Liver (tissue), 9 donors: ENCODE results near the gene SMIM7. TPM values are rescaled to one million over a fixed set of nuclear protein-coding genes. Genes with fewer than 3 reads are reported as not detected.

Experiments
- DNase-seq: peaks from one replicate; pipeline ENCODE4 v3.0.0-alpha.2; 2017; ENCODE audit warnings: low spot score
- H3K27ac ChIP-seq, 2 donors: one replicate each; pipeline ENCODE4 v1.7.0; 2013; ENCODE audit warnings: inconsistent platforms in 2 of 2, low read length in 2 of 2, control low read depth in 1 of 2, low read depth in 1 of 2, mild to moderate bottlenecking in 1 of 2
- H3K27me3 ChIP-seq, 4 donors: one replicate each; pipeline versions ENCODE4 v1.6.1 to v1.7.0; 2013; ENCODE audit warnings: low read length in 3 of 4, inconsistent platforms in 1 of 4, mild to moderate bottlenecking in 1 of 4, moderate library complexity in 1 of 4; ENCODE audit not compliant: control insufficient read depth in 4 of 4, insufficient read depth in 4 of 4
- H3K36me3 ChIP-seq, 4 donors: one replicate each; pipeline versions ENCODE4 v1.6.1 to v1.7.0; 2013; ENCODE audit warnings: low read length in 3 of 4, mild to moderate bottlenecking in 3 of 4, low read depth in 1 of 4, moderate library complexity in 1 of 4; ENCODE audit not compliant: control insufficient read depth in 4 of 4, insufficient read depth in 3 of 4
- H3K4me1 ChIP-seq, 4 donors: one replicate each; pipeline versions ENCODE4 v1.6.1 to v1.7.0; 2013; ENCODE audit warnings: low read length in 3 of 4, mild to moderate bottlenecking in 3 of 4, moderate library complexity in 1 of 4; ENCODE audit not compliant: control insufficient read depth in 4 of 4, insufficient read depth in 4 of 4
- H3K4me3 ChIP-seq, 3 donors: one replicate each; pipeline versions ENCODE4 v1.6.1 to v1.7.0; 2013; ENCODE audit warnings: low read length in 3 of 3, control low read depth in 1 of 3, low read depth in 1 of 3, mild to moderate bottlenecking in 1 of 3
- H3K9ac ChIP-seq, 2 donors: one replicate each; pipeline ENCODE4 v1.7.0; 2013; ENCODE audit warnings: low read length in 2 of 2, mild to moderate bottlenecking in 2 of 2, moderate library complexity in 2 of 2, control low read depth in 1 of 2, low read depth in 1 of 2
- H3K9me3 ChIP-seq, 4 donors: one replicate each; pipeline versions ENCODE4 v1.6.1 to v1.7.0; 2013; ENCODE audit warnings: low read length in 3 of 4; ENCODE audit not compliant: control insufficient read depth in 4 of 4
- EGR1 ChIP-seq, 2 donors: IDR thresholded peaks; 2 replicates each; pipeline ENCODE4 v1.6.1; 2016 to 2018; ENCODE audit warnings: antibody characterized with exemption in 2 of 2, low read depth in 2 of 2
- FOXA1 ChIP-seq: IDR thresholded peaks from 2 replicates; pipeline ENCODE4 v1.6.1; 2016; ENCODE audit warnings: antibody characterized with exemption
- FOXA2 ChIP-seq: IDR thresholded peaks from 2 replicates; pipeline ENCODE4 v1.6.1; 2016; ENCODE audit warnings: antibody characterized with exemption
- GABPA ChIP-seq, 2 donors: IDR thresholded peaks in 1 of 2; conservative IDR thresholded peaks in 1 of 2; 2 replicates each; pipeline ENCODE4 v1.6.1; 2016; ENCODE audit warnings: antibody characterized with exemption in 2 of 2, mild to moderate bottlenecking in 1 of 2, moderate library complexity in 1 of 2
- HNF4A ChIP-seq, 2 donors: conservative IDR thresholded peaks; 2 replicates each; pipeline ENCODE4 v1.6.1; 2016; ENCODE audit warnings: antibody characterized with exemption in 2 of 2, mild to moderate bottlenecking in 2 of 2
- HNF4G ChIP-seq: IDR thresholded peaks from 2 replicates; pipeline ENCODE4 v1.6.1; 2016; ENCODE audit warnings: antibody characterized with exemption
- JUND ChIP-seq, 2 donors: IDR thresholded peaks; 2 replicates each; pipeline ENCODE4 v1.6.1; 2016; ENCODE audit warnings: antibody characterized with exemption in 2 of 2
- NR2F2 ChIP-seq: IDR thresholded peaks from 2 replicates; pipeline ENCODE4 v1.6.1; 2016; ENCODE audit warnings: antibody characterized with exemption
- RAD21 ChIP-seq, 2 donors: IDR thresholded peaks; 2 replicates each; pipeline ENCODE4 v1.6.1; 2016; ENCODE audit warnings: antibody characterized with exemption in 2 of 2, mild to moderate bottlenecking in 2 of 2
- RXRA ChIP-seq, 2 donors: IDR thresholded peaks; 2 replicates each; pipeline ENCODE4 v1.6.1; 2017 to 2018; ENCODE audit warnings: antibody characterized with exemption in 2 of 2, mild to moderate bottlenecking in 1 of 2
- SP1 ChIP-seq: IDR thresholded peaks from 2 replicates; pipeline ENCODE4 v1.6.1; 2018; ENCODE audit warnings: antibody characterized with exemption, mild to moderate bottlenecking
- TAF1 ChIP-seq: conservative IDR thresholded peaks from 2 replicates; pipeline ENCODE4 v1.6.1; 2016; ENCODE audit warnings: antibody characterized with exemption, mild to moderate bottlenecking
- YY1 ChIP-seq: IDR thresholded peaks from 2 replicates; pipeline ENCODE4 v1.6.1; 2016; ENCODE audit warnings: antibody characterized with exemption, mild to moderate bottlenecking
- WGBS: extraction: QIAGEN DNeasy Blood & Tissue Kit; methylation state at CpG from one replicate; pipeline ENCODE4 v1.1.7; 2013; 5-methylcytosine and 5-hydroxymethylcytosine counted together
- polyA plus RNA-seq, 2 donors: library from polyadenylated mRNA; stranded (reverse) in 1 of 2; unstranded in 1 of 2; fragments of 200-250 nt in 1 of 2; fragments of >200 nt in 1 of 2; fragmentation: Nextera tagmentation in 1 of 2; extraction: Ambion mirVana in 1 of 2; gene quantifications; one replicate each; pipeline versions ENCODE4 v1.2.1 to v1.2.3, GENCODE V29; 2013 to 2015
- total RNA-seq, 2 donors: library from RNA; depleted of rRNA; stranded (reverse); fragments of >200 nt; gene quantifications; one replicate each; pipeline ENCODE4 v1.2.3, GENCODE V29; 2014
- TF ChIP-seq, protein P1 (sequence below): IDR thresholded peaks from 2 replicates; pipeline ENCODE4 v1.6.1; 2016; ENCODE audit warnings: antibody characterized with exemption
- TF ChIP-seq, protein P2 (sequence below): IDR thresholded peaks from 2 replicates; pipeline ENCODE4 v1.6.1; 2016; ENCODE audit warnings: antibody characterized with exemption, mild to moderate bottlenecking
- TF ChIP-seq, protein P3 (sequence below): IDR thresholded peaks from 2 replicates; pipeline ENCODE4 v1.6.1; 2016; ENCODE audit warnings: antibody characterized with exemption
- TF ChIP-seq, protein P4 (sequence below): IDR thresholded peaks from 2 replicates; pipeline ENCODE4 v1.6.1; 2016; ENCODE audit warnings: antibody characterized with exemption
- TF ChIP-seq, protein P5 (sequence below): fragments of 150-350 bp; IDR thresholded peaks from 2 replicates; pipeline ENCODE4 v1.5.1; 2017; ENCODE audit warnings: improper control_type of control experiment, low read depth, low read length; ENCODE audit not compliant: missing input control
- donor health status: healthy.
- donor health status: healthy.
- donor health status: healthy.
- donor health status: healthy.
- donor health status: healthy.

Gene SMIM7
- total RNA-seq = 10 to 100 TPM; 35.2 to 50.1 TPM
- 10 to 100 TPM; 43.6 to 81.8 TPM for polyA plus RNA-seq

DNA sequence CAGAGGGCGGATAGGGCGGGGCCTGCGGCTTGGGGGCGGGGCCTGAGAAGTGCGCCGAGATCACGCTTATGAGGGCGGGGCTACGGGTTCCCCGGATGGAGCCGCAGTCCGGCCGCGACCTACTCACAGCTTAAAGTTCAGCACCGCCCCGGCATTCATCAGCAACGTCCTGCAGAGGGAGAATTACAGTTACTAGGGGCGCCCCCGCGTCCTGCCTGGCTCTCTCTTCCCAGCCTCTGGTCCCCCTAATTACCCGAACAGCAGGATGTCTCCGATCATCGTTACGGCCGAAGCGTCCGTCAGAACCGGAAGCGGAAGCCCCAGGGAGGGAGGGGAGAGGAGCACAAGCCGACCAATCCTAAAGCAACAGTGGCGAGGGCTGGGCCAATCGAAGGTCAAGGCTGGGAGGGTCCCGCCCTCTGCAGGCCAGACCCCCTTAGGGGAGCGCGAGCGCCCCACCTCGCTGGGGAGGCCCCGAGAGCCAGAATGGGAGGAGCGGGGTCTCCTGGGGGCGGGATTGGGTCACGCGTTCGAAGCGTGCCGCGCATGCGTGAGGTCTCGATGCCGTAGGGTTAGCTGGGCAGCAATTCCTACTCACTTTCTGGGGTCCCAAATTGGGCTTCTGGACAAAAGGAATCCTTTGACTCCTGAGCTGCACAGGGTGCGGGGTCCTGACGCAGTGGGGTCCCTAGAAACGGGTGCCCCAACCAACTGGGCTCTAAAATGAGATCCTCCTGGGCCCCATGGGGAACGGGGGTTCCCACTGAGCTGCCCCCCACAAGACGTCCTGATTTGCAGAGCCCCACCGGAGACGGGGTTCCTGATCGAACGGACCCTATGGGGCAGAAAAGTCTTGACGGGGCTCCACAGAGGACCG is at the start of gene SMIM7:
Gene SMIM7, minus strand, starts transcription at position 313 of the 877 bp plus-strand sequence. Its CDS starts 34 bp downstream, at position 279.
- peak within 1 kb of the TSS; percentile 84 to 98 for H3K27ac ChIP-seq
- WGBS = 1% methylated on average over 60 of the region's 60 CpGs

More for the DNA sequence above, at the start of gene SMIM7:
- no peaks in the 10 kb centered on the region for H3K9me3 ChIP-seq
- H3K27me3 ChIP-seq = no peaks in the 10 kb centered on the region
- peak within 1 kb of the TSS; percentile 75 to 97 for H3K9ac ChIP-seq
- peak; percentile 99 for TF ChIP-seq GABPA (IDR thresholded peaks at IDR 0.05 in 1 of 2, conservative IDR thresholded peaks at IDR 0.05 in 1 of 2)
- TF ChIP-seq EGR1 (IDR thresholded peaks at IDR 0.05; ENCODE audit: low read depth in 2 of 2) = peak; percentile 17 to 55
- TF ChIP-seq HNF4G = no peak
- TF ChIP-seq, protein P1, sequence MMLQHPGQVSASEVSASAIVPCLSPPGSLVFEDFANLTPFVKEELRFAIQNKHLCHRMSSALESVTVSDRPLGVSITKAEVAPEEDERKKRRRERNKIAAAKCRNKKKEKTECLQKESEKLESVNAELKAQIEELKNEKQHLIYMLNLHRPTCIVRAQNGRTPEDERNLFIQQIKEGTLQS = no peak
- peak; percentile 87 for TF ChIP-seq NR2F2
- peak; percentile 64 for TF ChIP-seq YY1
- TF ChIP-seq, protein P2, sequence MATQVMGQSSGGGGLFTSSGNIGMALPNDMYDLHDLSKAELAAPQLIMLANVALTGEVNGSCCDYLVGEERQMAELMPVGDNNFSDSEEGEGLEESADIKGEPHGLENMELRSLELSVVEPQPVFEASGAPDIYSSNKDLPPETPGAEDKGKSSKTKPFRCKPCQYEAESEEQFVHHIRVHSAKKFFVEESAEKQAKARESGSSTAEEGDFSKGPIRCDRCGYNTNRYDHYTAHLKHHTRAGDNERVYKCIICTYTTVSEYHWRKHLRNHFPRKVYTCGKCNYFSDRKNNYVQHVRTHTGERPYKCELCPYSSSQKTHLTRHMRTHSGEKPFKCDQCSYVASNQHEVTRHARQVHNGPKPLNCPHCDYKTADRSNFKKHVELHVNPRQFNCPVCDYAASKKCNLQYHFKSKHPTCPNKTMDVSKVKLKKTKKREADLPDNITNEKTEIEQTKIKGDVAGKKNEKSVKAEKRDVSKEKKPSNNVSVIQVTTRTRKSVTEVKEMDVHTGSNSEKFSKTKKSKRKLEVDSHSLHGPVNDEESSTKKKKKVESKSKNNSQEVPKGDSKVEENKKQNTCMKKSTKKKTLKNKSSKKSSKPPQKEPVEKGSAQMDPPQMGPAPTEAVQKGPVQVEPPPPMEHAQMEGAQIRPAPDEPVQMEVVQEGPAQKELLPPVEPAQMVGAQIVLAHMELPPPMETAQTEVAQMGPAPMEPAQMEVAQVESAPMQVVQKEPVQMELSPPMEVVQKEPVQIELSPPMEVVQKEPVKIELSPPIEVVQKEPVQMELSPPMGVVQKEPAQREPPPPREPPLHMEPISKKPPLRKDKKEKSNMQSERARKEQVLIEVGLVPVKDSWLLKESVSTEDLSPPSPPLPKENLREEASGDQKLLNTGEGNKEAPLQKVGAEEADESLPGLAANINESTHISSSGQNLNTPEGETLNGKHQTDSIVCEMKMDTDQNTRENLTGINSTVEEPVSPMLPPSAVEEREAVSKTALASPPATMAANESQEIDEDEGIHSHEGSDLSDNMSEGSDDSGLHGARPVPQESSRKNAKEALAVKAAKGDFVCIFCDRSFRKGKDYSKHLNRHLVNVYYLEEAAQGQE = peak; percentile 91
- TF ChIP-seq FOXA1 = peak; percentile 36
- TF ChIP-seq SP1 = peak; percentile 95
- TF ChIP-seq, protein P3, sequence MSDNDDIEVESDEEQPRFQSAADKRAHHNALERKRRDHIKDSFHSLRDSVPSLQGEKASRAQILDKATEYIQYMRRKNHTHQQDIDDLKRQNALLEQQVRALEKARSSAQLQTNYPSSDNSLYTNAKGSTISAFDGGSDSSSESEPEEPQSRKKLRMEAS = peak; percentile 82
- TF ChIP-seq RAD21 (IDR thresholded peaks at IDR 0.05) = peak; percentile 14 to 25
- no peak for TF ChIP-seq FOXA2
- TF ChIP-seq, protein P4, sequence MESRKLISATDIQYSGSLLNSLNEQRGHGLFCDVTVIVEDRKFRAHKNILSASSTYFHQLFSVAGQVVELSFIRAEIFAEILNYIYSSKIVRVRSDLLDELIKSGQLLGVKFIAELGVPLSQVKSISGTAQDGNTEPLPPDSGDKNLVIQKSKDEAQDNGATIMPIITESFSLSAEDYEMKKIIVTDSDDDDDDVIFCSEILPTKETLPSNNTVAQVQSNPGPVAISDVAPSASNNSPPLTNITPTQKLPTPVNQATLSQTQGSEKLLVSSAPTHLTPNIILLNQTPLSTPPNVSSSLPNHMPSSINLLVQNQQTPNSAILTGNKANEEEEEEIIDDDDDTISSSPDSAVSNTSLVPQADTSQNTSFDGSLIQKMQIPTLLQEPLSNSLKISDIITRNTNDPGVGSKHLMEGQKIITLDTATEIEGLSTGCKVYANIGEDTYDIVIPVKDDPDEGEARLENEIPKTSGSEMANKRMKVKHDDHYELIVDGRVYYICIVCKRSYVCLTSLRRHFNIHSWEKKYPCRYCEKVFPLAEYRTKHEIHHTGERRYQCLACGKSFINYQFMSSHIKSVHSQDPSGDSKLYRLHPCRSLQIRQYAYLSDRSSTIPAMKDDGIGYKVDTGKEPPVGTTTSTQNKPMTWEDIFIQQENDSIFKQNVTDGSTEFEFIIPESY = peak; percentile 86
- TF ChIP-seq, protein P5, sequence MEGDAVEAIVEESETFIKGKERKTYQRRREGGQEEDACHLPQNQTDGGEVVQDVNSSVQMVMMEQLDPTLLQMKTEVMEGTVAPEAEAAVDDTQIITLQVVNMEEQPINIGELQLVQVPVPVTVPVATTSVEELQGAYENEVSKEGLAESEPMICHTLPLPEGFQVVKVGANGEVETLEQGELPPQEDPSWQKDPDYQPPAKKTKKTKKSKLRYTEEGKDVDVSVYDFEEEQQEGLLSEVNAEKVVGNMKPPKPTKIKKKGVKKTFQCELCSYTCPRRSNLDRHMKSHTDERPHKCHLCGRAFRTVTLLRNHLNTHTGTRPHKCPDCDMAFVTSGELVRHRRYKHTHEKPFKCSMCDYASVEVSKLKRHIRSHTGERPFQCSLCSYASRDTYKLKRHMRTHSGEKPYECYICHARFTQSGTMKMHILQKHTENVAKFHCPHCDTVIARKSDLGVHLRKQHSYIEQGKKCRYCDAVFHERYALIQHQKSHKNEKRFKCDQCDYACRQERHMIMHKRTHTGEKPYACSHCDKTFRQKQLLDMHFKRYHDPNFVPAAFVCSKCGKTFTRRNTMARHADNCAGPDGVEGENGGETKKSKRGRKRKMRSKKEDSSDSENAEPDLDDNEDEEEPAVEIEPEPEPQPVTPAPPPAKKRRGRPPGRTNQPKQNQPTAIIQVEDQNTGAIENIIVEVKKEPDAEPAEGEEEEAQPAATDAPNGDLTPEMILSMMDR = no peak
- no peak for TF ChIP-seq JUND (IDR thresholded peaks at IDR 0.05)
- peak in 1 of 2 donors; percentile 30 for TF ChIP-seq HNF4A (conservative IDR thresholded peaks at IDR 0.05)
- peak; percentile 66 to 75 for TF ChIP-seq RXRA (IDR thresholded peaks at IDR 0.05)
- TF ChIP-seq TAF1 = no peak
- DNase-seq = peak; percentile 97
- H3K4me3 ChIP-seq = peak within 1 kb of the TSS; percentile 75 to 95 (median 86)
- peaks cover 3 to 19% (median 8%) of the 10 kb centered on the region in 4 donors for H3K36me3 ChIP-seq
- H3K4me1 ChIP-seq = peaks cover 0 to 34% (median 21%) of the 10 kb centered on the region in 4 donors
